ENCODE results near the gene DENND1A.

The DENND1A gene

GRCh38 chr9:123470121-123470782, 459.7 kb downstream of the DENND1A start:
- DNase-seq (ENCODE audit: low read depth in 2 of 2), result no peak

DNA sequence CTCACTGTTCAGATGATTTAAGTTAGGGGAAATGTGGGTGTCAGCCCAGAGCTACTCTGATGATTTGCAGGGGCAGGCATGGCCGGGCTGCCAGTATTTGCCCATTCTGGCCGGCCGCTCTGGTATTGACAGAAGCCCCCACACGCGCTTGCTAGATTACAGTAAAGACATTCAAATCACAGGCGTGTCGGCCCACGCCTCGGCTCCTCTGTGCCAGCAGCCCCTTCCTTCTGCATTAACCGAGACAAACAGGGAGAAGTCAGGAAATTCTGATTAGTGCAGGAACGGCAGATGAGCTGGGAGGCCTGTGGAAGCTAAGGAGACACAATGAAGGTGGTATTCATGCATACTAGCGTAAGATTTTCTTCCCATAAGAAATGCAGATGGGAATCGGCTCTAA, 460.6 kb downstream of the DENND1A start:
- no peak for DNase-seq (ENCODE audit: low read depth in 2 of 2)

DNA sequence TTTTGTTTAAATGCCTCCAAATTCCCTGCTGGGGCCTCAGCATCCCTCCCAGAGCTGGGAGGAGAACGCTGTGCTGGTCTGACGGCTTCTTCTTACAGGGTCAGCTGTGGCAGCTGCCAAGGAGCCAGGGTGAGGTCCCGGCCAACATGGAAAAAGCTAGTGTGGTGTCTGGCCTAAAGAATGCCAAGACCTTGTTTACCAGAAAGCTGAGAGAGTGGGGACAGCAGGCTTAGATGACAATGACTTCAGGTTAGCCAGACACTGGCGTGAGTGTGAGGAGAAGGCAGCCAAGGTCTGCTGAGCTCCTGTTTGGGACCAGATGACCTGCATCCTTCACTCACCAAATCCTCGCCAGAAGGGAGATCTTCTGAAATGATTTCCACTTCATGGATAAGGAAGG, 461.4 kb downstream of the DENND1A start:
- no peak for DNase-seq (ENCODE audit: low read depth in 2 of 2)

DNA sequence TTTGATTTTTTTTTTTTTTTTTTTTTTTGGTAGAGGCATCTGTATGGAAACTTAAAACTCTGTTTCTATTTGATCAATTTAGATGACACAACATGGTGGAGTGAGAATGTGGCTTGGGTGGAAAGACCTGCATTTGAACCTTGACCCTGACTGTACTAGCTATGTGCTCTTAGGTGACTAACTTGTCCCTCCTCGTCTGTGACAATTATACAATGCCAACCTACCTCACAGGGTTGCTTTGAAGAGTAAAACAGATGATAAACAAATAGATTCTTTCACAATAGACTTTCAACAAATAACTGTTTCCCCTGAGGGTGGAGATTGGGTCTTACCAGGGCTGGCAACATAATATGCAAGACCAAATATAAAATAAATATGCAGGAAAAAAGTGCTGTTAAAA, 464.6 kb downstream of the DENND1A start:
- no peak for DNase-seq (ENCODE audit: low read depth in 2 of 2)

DNA sequence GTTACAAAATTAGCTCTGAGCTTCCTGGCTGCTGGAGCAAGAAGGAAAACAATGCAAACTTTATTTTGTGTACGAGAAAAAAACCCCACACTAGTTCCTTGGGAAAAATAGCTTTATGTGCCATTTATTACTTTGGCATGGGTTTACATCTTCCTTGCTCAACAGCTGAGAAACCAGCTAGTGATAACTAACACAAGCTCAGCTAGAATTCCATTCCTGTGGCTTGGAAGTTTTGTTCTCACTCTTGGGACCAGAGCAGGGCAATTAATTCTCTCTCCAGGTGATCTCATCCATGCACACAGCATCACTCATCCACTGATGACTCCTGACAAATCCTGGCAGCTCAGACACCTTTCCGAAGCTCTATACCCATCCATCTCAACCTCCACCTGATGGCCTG, 469.8 kb downstream of the DENND1A start:
- DNase-seq (ENCODE audit: low read depth in 2 of 2), result no peak

GRCh38 chr9:123457583-123457982, 472.3 kb downstream of the DENND1A start:
- DNase-seq (ENCODE audit: low read depth in 2 of 2), result no peak

DNA sequence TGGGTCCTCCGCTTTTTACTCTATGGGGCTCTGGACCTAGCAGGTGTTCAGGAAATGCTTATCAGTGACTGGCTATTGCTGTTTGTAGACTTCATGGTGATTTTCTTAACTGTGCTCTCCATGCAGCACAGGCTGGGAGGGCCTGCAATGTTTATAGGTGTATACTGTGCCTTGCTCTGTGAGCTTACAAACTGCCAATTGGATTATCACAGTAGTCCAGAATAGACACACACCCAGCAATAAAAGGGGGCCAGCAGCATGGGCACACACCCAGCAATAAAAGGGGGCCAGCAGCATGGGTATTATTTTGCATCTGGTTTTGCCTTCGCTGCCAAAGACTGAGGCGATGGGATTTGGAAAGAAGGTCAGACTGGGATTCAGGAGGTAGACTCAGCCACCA, 473.9 kb downstream of the DENND1A start:
- DNase-seq (ENCODE audit: low read depth in 2 of 2), result no peak

GRCh38 chr9:123455187-123455586, 474.7 kb downstream of the DENND1A start:
- DNase-seq (ENCODE audit: low read depth in 2 of 2), result no peak

DNA sequence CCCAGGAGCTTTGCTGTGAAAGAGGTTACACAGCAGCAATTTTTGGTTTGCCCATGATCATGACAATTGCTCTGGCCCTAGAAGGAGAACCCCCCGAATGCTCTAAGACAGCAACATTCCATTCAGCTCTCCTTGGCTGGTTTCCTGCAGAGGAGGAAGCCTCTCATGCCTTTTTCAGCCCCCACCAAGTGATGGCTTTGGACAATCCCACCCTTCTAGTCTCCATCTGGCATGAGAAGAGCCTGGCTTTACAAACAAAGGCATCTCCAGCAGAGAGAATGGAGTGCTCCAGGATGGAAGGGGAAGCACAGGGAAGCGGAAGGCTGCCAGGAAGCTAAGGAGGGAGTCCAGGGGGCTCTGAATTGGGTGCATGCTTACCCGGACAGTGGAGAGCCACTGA, 475.6 kb downstream of the DENND1A start:
- DNase-seq (ENCODE audit: low read depth in 2 of 2), result no peak

- DNase-seq (ENCODE audit: low read depth in 2 of 2), result no peak
Observed at GRCh38 chr9:123453831-123454321, 476.1 kb downstream of the DENND1A start.

DNA sequence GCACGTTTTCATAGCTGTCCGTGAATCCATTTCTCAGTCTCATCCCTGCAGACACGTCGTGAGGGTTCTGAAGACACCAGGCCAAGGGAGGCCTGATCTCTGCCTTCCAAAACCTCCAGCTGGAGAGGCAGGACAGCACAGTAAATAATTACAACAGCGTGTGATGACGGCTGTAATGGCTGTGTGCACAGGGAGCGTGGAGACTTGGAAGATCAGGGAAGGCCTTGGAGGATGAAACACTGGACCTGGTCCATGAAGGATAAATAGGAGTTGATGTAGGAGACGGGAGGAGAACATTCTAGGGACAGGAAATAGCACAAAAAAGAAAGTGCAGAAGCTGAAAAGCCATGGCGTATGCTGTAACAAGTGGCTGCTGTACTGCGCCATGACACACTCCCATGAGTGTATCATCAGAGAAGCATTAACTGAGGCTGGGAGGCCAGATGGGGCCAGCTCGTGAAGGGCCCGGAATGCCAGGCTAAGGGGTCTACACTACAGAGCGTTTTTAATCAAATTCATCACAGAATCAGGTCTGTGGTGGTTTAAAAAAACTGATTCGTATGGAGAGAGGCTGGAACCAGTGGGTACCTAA, 476.8 kb downstream of the DENND1A start:
- DNase-seq (ENCODE audit: low read depth in 2 of 2), result no peak

GRCh38 chr9:123450996-123451395, 478.9 kb downstream of the DENND1A start:
- no peak for DNase-seq (ENCODE audit: low read depth in 2 of 2)

- no peak for DNase-seq (ENCODE audit: low read depth in 2 of 2)
Observed at GRCh38 chr9:123450098-123450770, 479.7 kb downstream of the DENND1A start.

- DNase-seq (ENCODE audit: low read depth in 2 of 2), result no peak
Observed at GRCh38 chr9:123447934-123448646, 481.8 kb downstream of the DENND1A start.

- no peak for DNase-seq (ENCODE audit: low read depth in 2 of 2)
Observed at GRCh38 chr9:123445981-123446610, 483.8 kb downstream of the DENND1A start.

GRCh38 chr9:123445116-123445515, 484.8 kb downstream of the DENND1A start:
- no peak for DNase-seq (ENCODE audit: low read depth in 2 of 2)

- no peak for DNase-seq (ENCODE audit: low read depth in 2 of 2)
Observed at GRCh38 chr9:123441769-123442168, 488.2 kb downstream of the DENND1A start.

GRCh38 chr9:123440256-123440655, 489.7 kb downstream of the DENND1A start:
- DNase-seq (ENCODE audit: low read depth in 2 of 2), result no peak

DNA sequence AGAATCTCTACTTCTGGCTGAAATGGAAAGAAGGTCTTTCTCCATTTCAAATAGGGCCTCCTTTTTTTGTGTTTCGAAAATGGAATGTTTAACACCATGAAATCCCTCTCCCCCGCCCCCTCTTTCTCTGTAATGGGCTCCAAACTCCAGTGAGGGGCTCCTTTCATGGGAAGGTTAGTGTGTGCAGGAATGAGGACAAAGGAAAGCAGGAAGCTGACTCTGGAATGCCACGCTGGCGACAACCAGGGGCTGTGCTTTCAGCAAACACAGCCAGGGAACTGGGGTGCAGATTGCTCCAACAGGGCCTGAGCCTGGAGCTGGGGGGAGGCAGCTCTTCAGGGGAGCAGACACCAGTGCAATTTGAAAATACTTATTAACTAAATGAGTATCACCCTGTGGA, 491.1 kb downstream of the DENND1A start:
- DNase-seq (ENCODE audit: low read depth in 2 of 2), result no peak

DNA sequence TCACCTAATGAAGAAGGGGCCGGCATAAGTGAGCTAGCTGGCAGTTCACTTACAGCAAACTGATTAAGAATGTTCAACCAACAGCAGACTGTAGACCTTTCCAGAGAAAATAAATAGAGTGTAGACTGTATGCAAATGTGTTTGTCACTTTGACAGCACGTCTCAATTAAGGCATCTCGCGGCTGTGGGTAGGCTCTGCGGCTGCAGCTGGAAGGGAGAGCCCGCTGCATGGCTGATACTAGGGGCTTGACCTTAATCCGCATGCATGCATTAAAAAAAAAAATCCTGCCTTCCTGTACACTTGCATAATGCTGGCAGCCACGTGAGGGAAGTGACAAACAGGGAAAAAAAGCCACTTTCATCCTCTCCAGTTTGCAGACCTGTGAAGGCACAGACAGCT, 491.6 kb downstream of the DENND1A start:
- no peak for DNase-seq (ENCODE audit: low read depth in 2 of 2)

DNA sequence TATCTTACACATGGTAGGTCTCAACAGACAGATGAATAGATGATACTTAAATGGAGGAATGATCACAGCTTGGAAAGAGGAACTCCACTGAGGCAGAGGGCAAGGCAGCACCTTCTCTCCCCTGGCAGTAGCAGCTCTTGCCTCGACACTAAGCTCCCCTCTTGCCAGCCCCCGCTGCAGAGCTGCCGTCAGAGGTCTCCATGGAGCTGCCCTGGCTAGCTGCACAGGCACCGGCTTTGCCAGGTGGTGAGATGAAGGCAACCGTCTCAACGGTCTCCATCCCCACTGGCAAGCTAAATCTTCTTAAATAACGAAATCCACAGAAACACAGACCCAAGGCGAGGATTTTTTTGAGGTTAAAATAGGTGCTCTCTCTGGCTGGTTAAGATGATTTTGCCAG, 492.7 kb downstream of the DENND1A start:
- no peak for DNase-seq (ENCODE audit: low read depth in 2 of 2)

GRCh38 chr9:123435471-123435870, 494.5 kb downstream of the DENND1A start:
- DNase-seq (ENCODE audit: low read depth in 2 of 2), result no peak

Measured in stimulated activated CD8-positive, alpha-beta memory T cell treated with anti-CD3 and anti-CD28 coated beads, Interleukin-2, amount 100 ng/mL, for 48 hours (primary cell).